ENCODE measurements around the gene HPSE. TPM values are rescaled to one million over a fixed set of nuclear protein-coding genes. Genes with fewer than 3 reads are reported as not detected.
"Not testable (repeated sequence)": the region's sequence is repeated elsewhere in the genome, so short reads cannot be mapped to it uniquely, and the experiment has no call there.

The HPSE gene
- total RNA-seq, 1 donor from 2014 or later = 1.8 TPM

DNA sequence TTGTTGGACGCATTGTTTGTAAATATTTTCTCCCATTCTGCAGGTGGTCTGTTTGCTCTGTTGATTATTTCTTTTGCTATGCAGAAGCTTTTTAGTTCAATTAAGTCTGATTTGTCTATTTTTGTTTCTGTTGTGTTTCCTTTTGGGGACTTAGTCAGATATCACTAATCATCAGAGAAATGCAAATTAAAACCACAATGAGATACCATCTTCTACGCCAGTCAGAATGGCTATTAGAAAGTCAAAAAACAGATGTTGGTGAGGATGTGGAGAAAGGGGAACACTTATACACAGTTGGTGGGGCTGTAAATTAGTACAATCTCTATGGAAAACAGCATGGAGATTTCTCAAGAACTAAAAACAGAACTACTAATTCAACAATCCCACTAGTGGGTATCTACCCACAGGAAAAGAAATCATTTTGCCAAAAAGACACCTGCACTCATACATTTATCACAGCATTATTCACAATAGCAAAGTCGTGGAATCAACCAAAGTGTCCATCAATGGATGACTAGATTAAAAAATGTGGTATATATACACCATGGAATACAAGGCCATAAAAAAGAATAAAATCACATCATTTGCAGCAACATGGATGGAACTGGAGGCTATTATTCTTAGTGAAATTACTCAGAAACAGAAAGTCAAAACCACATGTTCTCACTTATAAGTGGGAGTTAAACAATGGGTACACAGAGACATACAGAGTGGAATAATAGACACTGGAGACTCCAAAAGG lies 58.2 kb downstream of the HPSE start:
- no peak overlapping the region for H3K27ac Mint-ChIP-seq (ENCODE audit: unreplicated experiment)
- H3K27me3 Mint-ChIP-seq (ENCODE audit: unreplicated experiment) = no peaks in the 10 kb centered on the region
- no peak overlapping the region for H3K4me3 Mint-ChIP-seq (ENCODE audit: unreplicated experiment)
- no peak for DNase-seq
- no peak for TF ChIP-seq CTCF (IDR thresholded peaks at IDR 0.05; ENCODE audit: partially characterized antibody, unreplicated experiment)
- H3K9me3 Mint-ChIP-seq (ENCODE audit: unreplicated experiment) = no peaks in the 10 kb centered on the region
- no peaks in the 10 kb centered on the region for H3K4me1 Mint-ChIP-seq (ENCODE audit: low read depth, unreplicated experiment)
- H3K36me3 Mint-ChIP-seq (ENCODE audit: unreplicated experiment) = no peaks in the 10 kb centered on the region

DNA sequence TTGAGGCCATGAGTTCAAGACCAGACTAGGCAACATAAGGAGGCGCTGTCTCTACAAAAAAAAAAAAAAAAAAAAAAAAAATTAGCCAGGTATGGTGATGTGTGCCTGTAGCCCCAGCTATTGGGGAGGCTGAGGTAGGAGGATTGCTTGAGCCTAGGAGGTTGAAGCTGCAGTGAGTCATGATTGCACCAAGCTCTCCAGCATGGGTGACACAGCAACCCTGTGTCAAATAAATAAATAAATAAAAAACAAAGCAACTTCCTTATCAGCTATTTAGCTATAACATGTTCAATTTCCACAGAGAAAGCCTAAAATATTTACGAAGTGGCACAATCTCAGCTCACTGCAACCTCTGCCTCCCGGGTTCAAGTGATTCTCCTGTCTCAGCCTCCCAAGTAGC lies 60.7 kb downstream of the HPSE start:
- not testable (repeated sequence) for H3K9me3 Mint-ChIP-seq (ENCODE audit: unreplicated experiment); H3K4me3 Mint-ChIP-seq (ENCODE audit: unreplicated experiment); H3K27me3 Mint-ChIP-seq (ENCODE audit: unreplicated experiment); H3K4me1 Mint-ChIP-seq (ENCODE audit: low read depth, unreplicated experiment); H3K27ac Mint-ChIP-seq (ENCODE audit: unreplicated experiment); DNase-seq; H3K36me3 Mint-ChIP-seq (ENCODE audit: unreplicated experiment)

DNA sequence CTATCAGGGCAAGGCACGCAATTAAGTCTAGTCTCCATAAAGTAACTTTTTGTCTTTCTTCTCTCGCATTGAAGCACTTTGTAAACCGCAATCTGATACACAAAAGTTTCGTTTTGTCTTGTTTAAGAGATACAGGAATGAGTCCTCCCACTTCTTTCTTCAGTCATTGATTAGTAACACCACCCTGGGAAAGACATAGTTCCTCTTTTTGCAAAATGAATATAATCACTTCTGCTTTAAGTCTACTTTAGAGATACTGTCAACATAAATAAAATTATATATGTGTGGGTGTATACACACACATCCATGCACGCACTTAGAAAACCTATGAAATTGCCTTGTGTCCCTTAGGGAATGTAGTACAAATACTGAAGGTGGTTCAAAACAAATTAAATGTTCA lies 61.7 kb downstream of the HPSE start:
- Mint-ChIP-seq H3K9me3 (ENCODE audit: unreplicated experiment) (no peaks in the 10 kb centered on the region), H3K27me3 (ENCODE audit: unreplicated experiment) (no peaks in the 10 kb centered on the region), H3K4me3 (ENCODE audit: unreplicated experiment) (no peak overlapping the region), H3K27ac (ENCODE audit: unreplicated experiment) (no peak overlapping the region), H3K36me3 (ENCODE audit: unreplicated experiment) (no peaks in the 10 kb centered on the region), H3K4me1 (ENCODE audit: low read depth, unreplicated experiment) (no peaks in the 10 kb centered on the region)
- TF ChIP-seq CTCF (IDR thresholded peaks at IDR 0.05; ENCODE audit: partially characterized antibody, unreplicated experiment) = no peak
- DNase-seq = no peak

- H3K4me1 Mint-ChIP-seq (ENCODE audit: low read depth, unreplicated experiment) = no peaks in the 10 kb centered on the region
- no peak overlapping the region for H3K27ac Mint-ChIP-seq (ENCODE audit: unreplicated experiment)
- TF ChIP-seq CTCF (IDR thresholded peaks at IDR 0.05; ENCODE audit: partially characterized antibody, unreplicated experiment) = no peak
- H3K36me3 Mint-ChIP-seq (ENCODE audit: unreplicated experiment) = no peaks in the 10 kb centered on the region
- no peaks in the 10 kb centered on the region for H3K27me3 Mint-ChIP-seq (ENCODE audit: unreplicated experiment)
- no peak overlapping the region for H3K4me3 Mint-ChIP-seq (ENCODE audit: unreplicated experiment)
- no peaks in the 10 kb centered on the region for H3K9me3 Mint-ChIP-seq (ENCODE audit: unreplicated experiment)
- DNase-seq = no peak
These were observed 65.4 kb downstream of the HPSE start for GRCh38 chr4:83269256-83269655.

- no peaks in the 10 kb centered on the region for H3K4me1 Mint-ChIP-seq (ENCODE audit: low read depth, unreplicated experiment)
- no peak overlapping the region for H3K4me3 Mint-ChIP-seq (ENCODE audit: unreplicated experiment)
- H3K9me3 Mint-ChIP-seq (ENCODE audit: unreplicated experiment) = no peaks in the 10 kb centered on the region
- no peak for DNase-seq
- H3K27me3 Mint-ChIP-seq (ENCODE audit: unreplicated experiment) = no peaks in the 10 kb centered on the region
- no peaks in the 10 kb centered on the region for H3K36me3 Mint-ChIP-seq (ENCODE audit: unreplicated experiment)
- TF ChIP-seq CTCF (IDR thresholded peaks at IDR 0.05; ENCODE audit: partially characterized antibody, unreplicated experiment) = no peak
- H3K27ac Mint-ChIP-seq (ENCODE audit: unreplicated experiment) = no peak overlapping the region
These were observed 66.2 kb downstream of the HPSE start for GRCh38 chr4:83268491-83268890.
